Upper lobe of right lung (tissue), 1 donor: ENCODE measurements around the gene PRKX. TPM values are rescaled to one million over a fixed set of nuclear protein-coding genes. Genes with fewer than 3 reads are reported as not detected.
"Not testable (repeated sequence)": the region's sequence is repeated elsewhere in the genome, so short reads cannot be mapped to it uniquely, and the experiment has no call there.

ENCODE experiments used
- ATAC-seq: fragments of 200-7000 bp; cut with Tn5 transposase; one replicate; pipeline ENCODE4 v1.9.1; 2020; ENCODE audit warnings: mild to moderate bottlenecking, moderate library complexity
- DNase-seq: peaks from one replicate; pipeline ENCODE4 v3.0.0-alpha.2; 2020
- H3K27ac ChIP-seq: fragments of 200-600 bp; one replicate; pipeline ENCODE4 v1.8.0; 2022
- H3K27me3 ChIP-seq: fragments of 200-600 bp; one replicate; pipeline ENCODE4 v1.8.0; 2022; ENCODE audit warnings: mild to moderate bottlenecking
- H3K36me3 ChIP-seq: fragments of 200-600 bp; one replicate; pipeline ENCODE4 v1.8.0; 2022
- H3K4me1 ChIP-seq: fragments of 200-600 bp; one replicate; pipeline ENCODE4 v1.8.0; 2022
- H3K4me3 ChIP-seq: fragments of 200-600 bp; one replicate; pipeline ENCODE4 v1.8.0; 2022; ENCODE audit warnings: mild to moderate bottlenecking
- H3K9me3 ChIP-seq: fragments of 200-600 bp; one replicate; pipeline ENCODE4 v1.8.0; 2022
- CTCF ChIP-seq: fragments of 200-600 bp; IDR thresholded peaks from one replicate; pipeline ENCODE4 v1.8.0; 2022; ENCODE audit warnings: antibody characterized with exemption
- intact Hi-C: fragments of 100-400 bp; cut with DNase I; formaldehyde crosslinking; loops from one replicate; pipeline ENCODE4 v1.11.0; 2022
- total RNA-seq: library from RNA; stranded (reverse); fragmentation: NEBNext Ultra II Directional; extraction: Animal tissue kit (Norgen Biotek cat#: 25700); gene quantifications from one replicate; pipeline ENCODE4 v1.2.1, GENCODE V29; 2021
- donor health status: DM: no; HTN: yes; CAD: no; lungs with severe emphysema.

Gene PRKX
- total RNA-seq, 1 donor from 2014 or later, result 23.8 TPM

- Histone ChIP-seq H3K9me3 (no peaks in the 10 kb centered on the region), H3K4me1 (no peaks in the 10 kb centered on the region), H3K4me3 (peak overlapping the region; percentile 36), H3K27ac (peak overlapping the region; percentile 68), H3K36me3 (no peaks in the 10 kb centered on the region), H3K27me3 (no peaks in the 10 kb centered on the region)
- TF ChIP-seq CTCF, result no peak
- intact Hi-C loops, result no loop called here
- no peak for ATAC-seq
- DNase-seq, result no peak
These were observed 13.5 kb downstream of the PRKX start for GRCh38 chrX:3699821-3700381.

GRCh38 chrX:3697701-3698279 is 15.7 kb downstream of the PRKX start:
- no peak for TF ChIP-seq CTCF
- H3K27me3 ChIP-seq, result no peaks in the 10 kb centered on the region
- H3K36me3 ChIP-seq, result no peaks in the 10 kb centered on the region
- H3K4me1 ChIP-seq, result no peaks in the 10 kb centered on the region
- no peaks in the 10 kb centered on the region for H3K9me3 ChIP-seq
- intact Hi-C loops, result no loop called here
- DNase-seq, result no peak
- no peak for ATAC-seq
- H3K27ac ChIP-seq, result no peak overlapping the region
- no peak overlapping the region for H3K4me3 ChIP-seq

- no peaks in the 10 kb centered on the region for H3K36me3 ChIP-seq
- no peak for TF ChIP-seq CTCF
- ATAC-seq (no peak), DNase-seq (no peak)
- no peaks in the 10 kb centered on the region for H3K9me3 ChIP-seq
- intact Hi-C loops, result no loop called here
- H3K4me3 ChIP-seq, result no peak overlapping the region
- H3K4me1 ChIP-seq, result no peaks in the 10 kb centered on the region
- H3K27me3 ChIP-seq, result no peaks in the 10 kb centered on the region
- no peak overlapping the region for H3K27ac ChIP-seq
These were observed 16.2 kb downstream of the PRKX start for GRCh38 chrX:3697220-3697684.

GRCh38 chrX:3695536-3695935 is 17.9 kb downstream of the PRKX start:
- no peak for TF ChIP-seq CTCF
- Histone ChIP-seq H3K36me3 (no peaks in the 10 kb centered on the region), H3K9me3 (no peaks in the 10 kb centered on the region), H3K27me3 (no peaks in the 10 kb centered on the region), H3K4me3 (no peak overlapping the region), H3K27ac (no peak overlapping the region), H3K4me1 (no peaks in the 10 kb centered on the region)
- intact Hi-C loops, result no loop called here
- no peak for DNase-seq
- ATAC-seq, result no peak

DNA sequence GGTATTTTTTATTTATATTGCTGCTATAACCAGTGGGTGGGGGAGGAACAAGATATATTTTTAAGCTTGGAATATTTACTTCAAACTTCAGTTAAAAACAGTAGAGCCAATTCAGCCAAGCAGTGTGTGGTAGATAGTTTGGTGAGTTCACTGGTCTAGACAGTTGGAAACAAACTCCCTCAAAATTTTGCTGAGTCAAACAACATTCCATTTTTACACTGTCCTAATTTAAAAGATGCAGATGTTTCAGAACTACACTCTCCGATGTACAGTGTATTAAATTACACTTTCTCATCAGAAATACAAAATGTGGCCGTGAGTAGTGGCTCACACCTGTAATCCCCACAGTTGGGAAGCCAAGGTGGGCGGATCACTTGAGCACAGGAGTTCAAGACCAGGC is 23.3 kb downstream of the PRKX start:
- no peaks in the 10 kb centered on the region for H3K9me3 ChIP-seq
- no peak for TF ChIP-seq CTCF
- H3K4me1 ChIP-seq, result no peaks in the 10 kb centered on the region
- no peak for DNase-seq
- no peak for ATAC-seq
- H3K4me3 ChIP-seq, result no peak overlapping the region
- intact Hi-C loops, result no loop called here
- H3K27me3 ChIP-seq, result no peaks in the 10 kb centered on the region
- no peak overlapping the region for H3K27ac ChIP-seq
- H3K36me3 ChIP-seq, result no peaks in the 10 kb centered on the region

DNA sequence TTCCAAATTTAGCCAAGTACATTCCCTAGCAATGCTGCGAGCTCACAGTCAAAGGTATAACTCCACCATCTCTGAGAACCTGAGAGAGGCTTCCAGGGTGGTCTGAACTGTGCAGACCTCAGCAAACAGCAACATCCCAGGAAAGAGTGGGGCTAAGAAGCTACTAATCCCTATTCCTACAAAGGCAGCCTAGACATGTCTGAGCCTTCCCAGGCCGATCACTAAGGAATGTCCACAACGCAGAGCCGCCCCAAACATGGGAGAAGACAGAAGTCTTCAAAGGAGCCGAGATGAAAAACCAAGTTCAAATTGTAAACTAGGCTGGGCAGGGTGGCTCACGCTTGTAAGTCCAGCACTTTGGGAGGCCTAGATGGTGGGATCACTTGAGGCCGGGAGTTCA is 30.2 kb downstream of the PRKX start:
- H3K9me3 ChIP-seq, H3K36me3 ChIP-seq, H3K27me3 ChIP-seq, DNase-seq, H3K27ac ChIP-seq, ATAC-seq, H3K4me1 ChIP-seq, intact Hi-C loops, H3K4me3 ChIP-seq: not testable (repeated sequence)
